HG03139 (cell line): ENCODE data around the gene KCNJ6.

ENCODE experiments used
- ATAC-seq: cut with Tn5 transposase; IDR thresholded peaks from one replicate; pipeline ENCODE4 v1.9.1; 2021; ENCODE audit not compliant: unreplicated experiment

KCNJ6 gene

GRCh38 chr21:37907076-37907475, 9.2 kb downstream of the KCNJ6 start:
- no peak for ATAC-seq

GRCh38 chr21:37905291-37905690, 11.0 kb downstream of the KCNJ6 start:
- no peak for ATAC-seq

GRCh38 chr21:37904856-37905255, 11.4 kb downstream of the KCNJ6 start:
- ATAC-seq, result no peak

- ATAC-seq, result no peak
These were observed 12.9 kb downstream of the KCNJ6 start for GRCh38 chr21:37903396-37903795.

GRCh38 chr21:37899146-37899545, 17.1 kb downstream of the KCNJ6 start:
- no peak for ATAC-seq

GRCh38 chr21:37896788-37897187, 19.5 kb downstream of the KCNJ6 start:
- no peak for ATAC-seq

GRCh38 chr21:37891972-37892371, 24.3 kb downstream of the KCNJ6 start:
- no peak for ATAC-seq

GRCh38 chr21:37888659-37889058, 27.6 kb downstream of the KCNJ6 start:
- ATAC-seq, result no peak

GRCh38 chr21:37886726-37887299, 29.4 kb downstream of the KCNJ6 start:
- no peak for ATAC-seq

GRCh38 chr21:37886120-37886519, 30.1 kb downstream of the KCNJ6 start:
- ATAC-seq, result no peak

GRCh38 chr21:37878946-37879660, 37.2 kb downstream of the KCNJ6 start:
- no peak for ATAC-seq

- ATAC-seq, result no peak
These were observed 38.2 kb downstream of the KCNJ6 start for GRCh38 chr21:37877888-37878684.

- ATAC-seq, result no peak
These were observed 39.1 kb downstream of the KCNJ6 start for GRCh38 chr21:37877171-37877570.

GRCh38 chr21:37876561-37876960, 39.7 kb downstream of the KCNJ6 start:
- no peak for ATAC-seq

GRCh38 chr21:37874904-37875780, 41.1 kb downstream of the KCNJ6 start:
- ATAC-seq, result no peak

- ATAC-seq, result no peak
These were observed 41.8 kb downstream of the KCNJ6 start for GRCh38 chr21:37874481-37874880.

GRCh38 chr21:37873655-37874054, 42.6 kb downstream of the KCNJ6 start:
- ATAC-seq, result no peak

- ATAC-seq, result no peak
These were observed 45.0 kb downstream of the KCNJ6 start for GRCh38 chr21:37871121-37871862.

- ATAC-seq, result no peak
These were observed 46.0 kb downstream of the KCNJ6 start for GRCh38 chr21:37870221-37870620.

GRCh38 chr21:37869661-37870060, 46.6 kb downstream of the KCNJ6 start:
- no peak for ATAC-seq
